ENCODE measurements around the gene LASP1NB.

LASP1NB gene

DNA sequence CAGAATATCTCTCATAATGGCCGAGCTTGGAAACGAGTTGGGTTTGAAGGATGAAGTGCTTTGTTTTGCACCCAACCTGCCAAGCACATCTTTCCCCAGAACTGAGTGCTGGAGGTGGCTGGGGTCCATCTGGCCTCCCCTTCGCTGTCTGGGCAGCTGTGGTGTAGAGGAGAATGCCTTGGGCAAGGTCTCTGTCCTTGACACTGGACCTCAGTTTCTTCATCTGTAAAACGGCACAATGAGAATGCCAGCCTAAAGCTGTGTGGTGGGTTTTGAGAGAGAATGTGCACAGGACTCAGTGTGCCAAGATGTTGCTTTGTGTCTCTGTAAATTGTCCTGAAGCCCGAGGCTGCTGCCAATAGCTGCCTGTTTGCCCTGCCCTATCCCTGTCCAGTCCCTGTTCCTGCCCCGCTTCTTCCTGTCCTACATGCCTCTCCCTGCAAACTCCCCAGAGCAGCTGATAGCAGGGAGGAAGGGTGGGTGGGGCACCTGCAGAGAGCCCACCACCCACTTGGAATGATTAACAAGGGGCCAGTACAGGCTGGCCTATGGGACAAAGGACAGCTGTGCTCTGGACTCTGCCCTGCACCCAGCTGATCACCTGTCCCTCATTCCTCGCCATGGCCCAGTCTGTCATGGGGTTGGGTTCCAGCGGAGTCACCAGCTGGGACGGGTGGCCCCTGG is 40.2 kb upstream of the LASP1NB start (continued):
- TF ChIP-seq, protein P1, sequence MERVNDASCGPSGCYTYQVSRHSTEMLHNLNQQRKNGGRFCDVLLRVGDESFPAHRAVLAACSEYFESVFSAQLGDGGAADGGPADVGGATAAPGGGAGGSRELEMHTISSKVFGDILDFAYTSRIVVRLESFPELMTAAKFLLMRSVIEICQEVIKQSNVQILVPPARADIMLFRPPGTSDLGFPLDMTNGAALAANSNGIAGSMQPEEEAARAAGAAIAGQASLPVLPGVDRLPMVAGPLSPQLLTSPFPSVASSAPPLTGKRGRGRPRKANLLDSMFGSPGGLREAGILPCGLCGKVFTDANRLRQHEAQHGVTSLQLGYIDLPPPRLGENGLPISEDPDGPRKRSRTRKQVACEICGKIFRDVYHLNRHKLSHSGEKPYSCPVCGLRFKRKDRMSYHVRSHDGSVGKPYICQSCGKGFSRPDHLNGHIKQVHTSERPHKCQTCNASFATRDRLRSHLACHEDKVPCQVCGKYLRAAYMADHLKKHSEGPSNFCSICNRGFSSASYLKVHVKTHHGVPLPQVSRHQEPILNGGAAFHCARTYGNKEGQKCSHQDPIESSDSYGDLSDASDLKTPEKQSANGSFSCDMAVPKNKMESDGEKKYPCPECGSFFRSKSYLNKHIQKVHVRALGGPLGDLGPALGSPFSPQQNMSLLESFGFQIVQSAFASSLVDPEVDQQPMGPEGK (CRISPR knock-in tag; IDR thresholded peaks at IDR 0.05) = peak; percentile 69
- 0 out of 2 replicates have a peak, but pooled peaks have one; percentile 22 for TF ChIP-seq ZNF274 (CRISPR knock-in tag; IDR thresholded peaks at IDR 0.05)

DNA sequence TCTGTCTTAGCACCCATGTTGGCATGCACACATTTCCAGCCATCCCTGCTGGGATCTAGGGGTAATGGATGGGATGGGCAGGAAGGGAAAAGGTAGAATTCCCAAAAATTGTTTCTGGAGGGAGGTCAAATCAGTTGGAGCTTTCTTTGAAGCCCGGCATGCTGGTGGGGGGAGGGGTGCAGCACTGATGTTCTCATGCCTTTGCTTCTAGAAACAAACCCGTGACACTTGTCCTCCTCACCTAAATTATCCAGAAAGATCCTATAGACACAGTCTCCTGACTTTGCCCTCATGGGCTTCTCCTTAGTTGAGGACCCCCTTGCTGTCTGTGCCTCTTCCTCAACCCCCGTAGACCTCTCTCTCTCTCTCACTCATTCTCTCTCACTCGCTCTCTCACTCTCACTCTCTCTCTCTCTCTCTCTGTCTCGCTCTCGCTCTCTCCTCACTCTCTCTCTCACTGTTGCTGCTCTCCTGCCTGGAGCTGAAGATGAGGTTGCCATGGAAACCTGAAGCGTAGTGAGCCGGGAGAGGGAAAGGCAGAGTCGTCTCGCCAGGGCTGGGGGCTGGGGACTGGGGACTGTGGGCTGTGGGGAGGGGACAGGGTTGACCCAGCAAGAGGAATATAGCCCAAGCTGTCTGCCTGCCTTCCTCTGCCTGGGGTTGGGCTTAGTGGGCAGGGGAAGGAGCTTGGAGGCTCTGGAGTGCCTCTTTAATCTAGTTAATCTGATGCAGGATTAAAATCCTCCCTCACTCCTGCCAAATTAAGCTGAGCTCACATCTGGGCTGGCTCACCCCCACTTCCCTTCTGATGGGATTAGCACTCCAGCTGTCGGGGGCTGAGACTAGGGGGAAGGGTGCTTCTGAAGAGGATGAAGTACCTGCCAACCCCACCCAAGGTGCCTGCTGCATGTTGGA is 39.4 kb upstream of the LASP1NB start:
- Histone ChIP-seq H3K9me3 (ENCODE audit: low read length) (no peaks in the 10 kb centered on the region), H4K20me1 (ENCODE audit: insufficient read depth, low read length) (peaks cover 52% of the 10 kb centered on the region), H3K4me2 (ENCODE audit: low read depth, low read length) (no peak overlapping the region), H3K9ac (ENCODE audit: insufficient read depth, low read depth, low read length) (no peak overlapping the region), H2AFZ (ENCODE audit: low read length) (no peak overlapping the region), H3K27me3 (ENCODE audit: control insufficient read depth in 1 of 2, insufficient read depth in 2 of 2, low read length in 2 of 2) (no peaks in the 10 kb centered on the region), H3K4me3 (replicated peaks in 1 of 3; ENCODE audit: insufficient read depth in 1 of 3, low read depth in 2 of 3, low read length in 3 of 3) (no peak overlapping the region), H3K4me1 (ENCODE audit: insufficient read depth, low read length) (peaks cover 37% of the 10 kb centered on the region), H3K36me3 (replicated peaks in 1 of 2; ENCODE audit: control insufficient read depth in 1 of 2, insufficient read depth in 2 of 2, low read length in 2 of 2) (peaks cover 56 to 88% of the 10 kb centered on the region in 2 experiments), H3K27ac (ENCODE audit: extremely low read length, insufficient read depth, low read length) (no peak overlapping the region), H3K79me2 (ENCODE audit: insufficient read depth, low read length) (peaks cover 56% of the 10 kb centered on the region)
- DNase-seq (ENCODE audit: low spot score) (no peak), ATAC-seq (no peak), FAIRE-seq (no peak)
- in situ Hi-C loops (cut with HindIII; ENCODE audit: extremely low pct_ligation_motif_present, low pct_unique_long_range_greater_than_20kb) = no loop called here
- 94% methylated on average over 11 of the region's 11 CpGs for WGBS (ENCODE audit: low lambda C conversion rate)
- CTCF ChIA-PET (ENCODE audit: low intra/inter-chr PET ratio, low total read pairs) = no interaction called here
- no TSS peak for BruUV-seq (replicated peaks)
- intact Hi-C loops (cut with micrococcal nuclease; ENCODE audit: unreplicated experiment) = loop anchor here (1.0 kb wide), 1 partner anchor 29 kb away; no protein-coding TSS in a partner anchor
- POLR2A ChIA-PET = interaction anchor here (1.3 to 3.8 kb wide), 7 partner anchors 12 to 314 kb away, joined by 3 to 18 read pairs (median 5); partner anchors contain the start of genes LASP1 and RPL19
- TF ChIP-seq, protein P2, sequence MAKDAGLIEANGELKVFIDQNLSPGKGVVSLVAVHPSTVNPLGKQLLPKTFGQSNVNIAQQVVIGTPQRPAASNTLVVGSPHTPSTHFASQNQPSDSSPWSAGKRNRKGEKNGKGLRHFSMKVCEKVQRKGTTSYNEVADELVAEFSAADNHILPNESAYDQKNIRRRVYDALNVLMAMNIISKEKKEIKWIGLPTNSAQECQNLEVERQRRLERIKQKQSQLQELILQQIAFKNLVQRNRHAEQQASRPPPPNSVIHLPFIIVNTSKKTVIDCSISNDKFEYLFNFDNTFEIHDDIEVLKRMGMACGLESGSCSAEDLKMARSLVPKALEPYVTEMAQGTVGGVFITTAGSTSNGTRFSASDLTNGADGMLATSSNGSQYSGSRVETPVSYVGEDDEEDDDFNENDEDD (CRISPR knock-in tag; IDR thresholded peaks at IDR 0.05; ENCODE audit: borderline replicate concordance) = no peak
- TF ChIP-seq, protein P3, sequence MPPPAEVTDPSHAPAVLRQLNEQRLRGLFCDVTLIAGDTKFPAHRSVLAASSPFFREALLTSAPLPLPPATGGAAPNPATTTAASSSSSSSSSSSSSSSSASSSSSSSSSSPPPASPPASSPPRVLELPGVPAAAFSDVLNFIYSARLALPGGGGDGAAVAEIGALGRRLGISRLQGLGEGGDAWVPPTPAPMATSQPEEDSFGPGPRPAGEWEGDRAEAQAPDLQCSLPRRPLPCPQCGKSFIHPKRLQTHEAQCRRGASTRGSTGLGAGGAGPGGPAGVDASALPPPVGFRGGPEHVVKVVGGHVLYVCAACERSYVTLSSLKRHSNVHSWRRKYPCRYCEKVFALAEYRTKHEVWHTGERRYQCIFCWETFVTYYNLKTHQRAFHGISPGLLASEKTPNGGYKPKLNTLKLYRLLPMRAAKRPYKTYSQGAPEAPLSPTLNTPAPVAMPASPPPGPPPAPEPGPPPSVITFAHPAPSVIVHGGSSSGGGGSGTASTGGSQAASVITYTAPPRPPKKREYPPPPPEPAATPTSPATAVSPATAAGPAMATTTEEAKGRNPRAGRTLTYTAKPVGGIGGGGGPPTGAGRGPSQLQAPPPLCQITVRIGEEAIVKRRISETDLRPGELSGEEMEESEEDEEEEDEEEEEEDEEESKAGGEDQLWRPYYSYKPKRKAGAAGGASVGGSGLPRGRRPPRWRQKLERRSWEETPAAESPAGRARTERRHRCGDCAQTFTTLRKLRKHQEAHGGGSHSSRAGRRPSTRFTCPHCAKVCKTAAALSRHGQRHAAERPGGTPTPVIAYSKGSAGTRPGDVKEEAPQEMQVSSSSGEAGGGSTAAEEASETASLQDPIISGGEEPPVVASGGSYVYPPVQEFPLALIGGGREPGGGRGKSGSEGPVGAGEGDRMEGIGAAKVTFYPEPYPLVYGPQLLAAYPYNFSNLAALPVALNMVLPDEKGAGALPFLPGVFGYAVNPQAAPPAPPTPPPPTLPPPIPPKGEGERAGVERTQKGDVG (CRISPR knock-in tag; IDR thresholded peaks at IDR 0.05; ENCODE audit: borderline replicate concordance) = peak; percentile 85; the same call in 1 of the 2 replicates
- TF ChIP-seq, protein P4, sequence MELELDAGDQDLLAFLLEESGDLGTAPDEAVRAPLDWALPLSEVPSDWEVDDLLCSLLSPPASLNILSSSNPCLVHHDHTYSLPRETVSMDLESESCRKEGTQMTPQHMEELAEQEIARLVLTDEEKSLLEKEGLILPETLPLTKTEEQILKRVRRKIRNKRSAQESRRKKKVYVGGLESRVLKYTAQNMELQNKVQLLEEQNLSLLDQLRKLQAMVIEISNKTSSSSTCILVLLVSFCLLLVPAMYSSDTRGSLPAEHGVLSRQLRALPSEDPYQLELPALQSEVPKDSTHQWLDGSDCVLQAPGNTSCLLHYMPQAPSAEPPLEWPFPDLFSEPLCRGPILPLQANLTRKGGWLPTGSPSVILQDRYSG (CRISPR knock-in tag; IDR thresholded peaks at IDR 0.05) = no peak
- TF ChIP-seq FLYWCH1 (CRISPR knock-in tag; IDR thresholded peaks at IDR 0.05) (0 out of 2 replicates have a peak, but pooled peaks have one; percentile 75), NFKB2 (CRISPR knock-in tag; IDR thresholded peaks at IDR 0.05; ENCODE audit: borderline replicate concordance) (no peak), SALL1 (CRISPR knock-in tag; IDR thresholded peaks at IDR 0.05) (0 out of 2 replicates have a peak, but pooled peaks have one; percentile 6), ZSCAN30 (CRISPR knock-in tag; IDR thresholded peaks at IDR 0.05) (no peak)

Data from HepG2 (cell line).